ENCODE measurements around the gene QRICH2. TPM values are rescaled to one million over a fixed set of nuclear protein-coding genes. Genes with fewer than 3 reads are reported as not detected.

The QRICH2 gene
- total and polyA plus RNA-seq, 10 of the 15 experiments (the other 5 are each of a cell fraction or from before 2014, with no cell fraction given): 0.04 to 0.72 (median 0.25) TPM

DNA sequence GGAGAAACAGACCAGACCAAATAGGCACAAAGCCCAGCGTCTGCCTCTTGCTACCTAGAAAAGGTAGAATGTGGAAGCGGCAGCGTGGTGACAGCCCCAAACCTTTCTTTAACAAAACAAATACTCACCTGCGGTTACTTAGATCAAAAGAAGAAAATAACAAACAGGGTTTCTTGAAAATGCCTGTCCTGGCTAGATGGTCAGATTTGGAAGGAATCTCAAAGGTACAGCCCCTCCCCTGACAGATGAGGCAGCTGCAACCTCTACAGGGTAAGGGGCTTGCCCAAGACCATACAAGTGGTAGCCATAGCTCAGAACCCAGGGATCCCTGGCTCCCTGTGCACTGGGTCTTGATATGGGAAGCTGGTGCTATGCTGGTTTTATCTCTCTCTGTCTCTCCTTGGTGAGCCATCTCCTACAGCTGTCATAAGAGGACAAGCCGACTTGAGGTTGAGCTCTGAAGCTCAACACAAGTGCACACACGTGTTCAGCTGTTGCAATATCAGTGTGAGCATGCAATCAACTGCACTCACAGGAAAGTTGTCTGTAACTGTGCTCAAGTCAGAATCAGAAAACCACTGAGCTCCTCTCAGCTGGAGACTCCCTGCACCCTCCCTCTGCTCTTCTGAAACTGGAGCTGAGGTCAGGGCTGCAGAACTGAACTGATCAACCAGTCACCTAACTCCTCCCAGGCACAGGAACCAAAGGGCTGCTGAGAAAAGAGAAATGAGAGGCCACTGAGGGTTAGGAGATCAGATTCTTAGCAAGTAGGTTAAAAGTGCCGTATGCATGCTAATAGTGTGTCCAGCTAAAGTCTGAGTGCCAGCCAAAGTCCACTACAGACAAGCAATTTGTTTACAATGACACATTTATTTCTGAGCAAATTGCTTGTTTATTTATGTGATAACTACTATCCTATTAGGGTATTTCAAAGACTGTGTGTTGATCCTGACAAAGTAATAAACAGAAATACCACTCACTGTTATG is 61.7 kb downstream of the QRICH2 start (continued):
- TF ChIP-seq, protein P1, sequence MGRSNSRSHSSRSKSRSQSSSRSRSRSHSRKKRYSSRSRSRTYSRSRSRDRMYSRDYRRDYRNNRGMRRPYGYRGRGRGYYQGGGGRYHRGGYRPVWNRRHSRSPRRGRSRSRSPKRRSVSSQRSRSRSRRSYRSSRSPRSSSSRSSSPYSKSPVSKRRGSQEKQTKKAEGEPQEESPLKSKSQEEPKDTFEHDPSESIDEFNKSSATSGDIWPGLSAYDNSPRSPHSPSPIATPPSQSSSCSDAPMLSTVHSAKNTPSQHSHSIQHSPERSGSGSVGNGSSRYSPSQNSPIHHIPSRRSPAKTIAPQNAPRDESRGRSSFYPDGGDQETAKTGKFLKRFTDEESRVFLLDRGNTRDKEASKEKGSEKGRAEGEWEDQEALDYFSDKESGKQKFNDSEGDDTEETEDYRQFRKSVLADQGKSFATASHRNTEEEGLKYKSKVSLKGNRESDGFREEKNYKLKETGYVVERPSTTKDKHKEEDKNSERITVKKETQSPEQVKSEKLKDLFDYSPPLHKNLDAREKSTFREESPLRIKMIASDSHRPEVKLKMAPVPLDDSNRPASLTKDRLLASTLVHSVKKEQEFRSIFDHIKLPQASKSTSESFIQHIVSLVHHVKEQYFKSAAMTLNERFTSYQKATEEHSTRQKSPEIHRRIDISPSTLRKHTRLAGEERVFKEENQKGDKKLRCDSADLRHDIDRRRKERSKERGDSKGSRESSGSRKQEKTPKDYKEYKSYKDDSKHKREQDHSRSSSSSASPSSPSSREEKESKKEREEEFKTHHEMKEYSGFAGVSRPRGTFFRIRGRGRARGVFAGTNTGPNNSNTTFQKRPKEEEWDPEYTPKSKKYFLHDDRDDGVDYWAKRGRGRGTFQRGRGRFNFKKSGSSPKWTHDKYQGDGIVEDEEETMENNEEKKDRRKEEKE (IDR thresholded peaks at IDR 0.05): no peak
- TF ChIP-seq HSF1 (IDR thresholded peaks at IDR 0.05; ENCODE audit: low read depth, low read length): no peak
- TF ChIP-seq MTA2 (IDR thresholded peaks at IDR 0.05; ENCODE audit: low read depth): peak; percentile 54
- TF ChIP-seq ZZZ3 (IDR thresholded peaks at IDR 0.05; ENCODE audit: control insufficient read depth, insufficient read length, low read depth): no peak
- peak in 1 of 2 experiments; percentile 62; a peak in 1 of 4 replicates for TF ChIP-seq SRF (IDR thresholded peaks at IDR 0.05; ENCODE audit: low read depth in 2 of 2, low read length in 2 of 2)
- TF ChIP-seq MEF2B (IDR thresholded peaks at IDR 0.05; ENCODE audit: partially characterized antibody, poor library complexity, severe bottlenecking): peak; percentile 71
- TF ChIP-seq FOXM1 (IDR thresholded peaks at IDR 0.05; ENCODE audit: low read depth, low read length): peak; percentile 76
- TF ChIP-seq, protein P2, sequence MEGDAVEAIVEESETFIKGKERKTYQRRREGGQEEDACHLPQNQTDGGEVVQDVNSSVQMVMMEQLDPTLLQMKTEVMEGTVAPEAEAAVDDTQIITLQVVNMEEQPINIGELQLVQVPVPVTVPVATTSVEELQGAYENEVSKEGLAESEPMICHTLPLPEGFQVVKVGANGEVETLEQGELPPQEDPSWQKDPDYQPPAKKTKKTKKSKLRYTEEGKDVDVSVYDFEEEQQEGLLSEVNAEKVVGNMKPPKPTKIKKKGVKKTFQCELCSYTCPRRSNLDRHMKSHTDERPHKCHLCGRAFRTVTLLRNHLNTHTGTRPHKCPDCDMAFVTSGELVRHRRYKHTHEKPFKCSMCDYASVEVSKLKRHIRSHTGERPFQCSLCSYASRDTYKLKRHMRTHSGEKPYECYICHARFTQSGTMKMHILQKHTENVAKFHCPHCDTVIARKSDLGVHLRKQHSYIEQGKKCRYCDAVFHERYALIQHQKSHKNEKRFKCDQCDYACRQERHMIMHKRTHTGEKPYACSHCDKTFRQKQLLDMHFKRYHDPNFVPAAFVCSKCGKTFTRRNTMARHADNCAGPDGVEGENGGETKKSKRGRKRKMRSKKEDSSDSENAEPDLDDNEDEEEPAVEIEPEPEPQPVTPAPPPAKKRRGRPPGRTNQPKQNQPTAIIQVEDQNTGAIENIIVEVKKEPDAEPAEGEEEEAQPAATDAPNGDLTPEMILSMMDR (IDR thresholded peaks at IDR 0.05 in 2 of 3, conservative IDR thresholded peaks at IDR 0.05 in 1 of 3; ENCODE audit: control insufficient read depth in 2 of 3, extremely low read depth in 1 of 3, insufficient read depth in 1 of 3, low read depth in 3 of 3, low read length in 3 of 3): no peak
- TF ChIP-seq, protein P3, sequence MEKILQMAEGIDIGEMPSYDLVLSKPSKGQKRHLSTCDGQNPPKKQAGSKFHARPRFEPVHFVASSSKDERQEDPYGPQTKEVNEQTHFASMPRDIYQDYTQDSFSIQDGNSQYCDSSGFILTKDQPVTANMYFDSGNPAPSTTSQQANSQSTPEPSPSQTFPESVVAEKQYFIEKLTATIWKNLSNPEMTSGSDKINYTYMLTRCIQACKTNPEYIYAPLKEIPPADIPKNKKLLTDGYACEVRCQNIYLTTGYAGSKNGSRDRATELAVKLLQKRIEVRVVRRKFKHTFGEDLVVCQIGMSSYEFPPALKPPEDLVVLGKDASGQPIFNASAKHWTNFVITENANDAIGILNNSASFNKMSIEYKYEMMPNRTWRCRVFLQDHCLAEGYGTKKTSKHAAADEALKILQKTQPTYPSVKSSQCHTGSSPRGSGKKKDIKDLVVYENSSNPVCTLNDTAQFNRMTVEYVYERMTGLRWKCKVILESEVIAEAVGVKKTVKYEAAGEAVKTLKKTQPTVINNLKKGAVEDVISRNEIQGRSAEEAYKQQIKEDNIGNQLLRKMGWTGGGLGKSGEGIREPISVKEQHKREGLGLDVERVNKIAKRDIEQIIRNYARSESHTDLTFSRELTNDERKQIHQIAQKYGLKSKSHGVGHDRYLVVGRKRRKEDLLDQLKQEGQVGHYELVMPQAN (conservative IDR thresholded peaks at IDR 0.05): peak; percentile 32; the same call in 1 of the 2 replicates
- TF ChIP-seq SP1 (IDR thresholded peaks at IDR 0.05; ENCODE audit: low read depth, low read length): peak; percentile 67
- no peak for TF ChIP-seq ZSCAN29 (IDR thresholded peaks at IDR 0.05)
- TF ChIP-seq, protein P4, sequence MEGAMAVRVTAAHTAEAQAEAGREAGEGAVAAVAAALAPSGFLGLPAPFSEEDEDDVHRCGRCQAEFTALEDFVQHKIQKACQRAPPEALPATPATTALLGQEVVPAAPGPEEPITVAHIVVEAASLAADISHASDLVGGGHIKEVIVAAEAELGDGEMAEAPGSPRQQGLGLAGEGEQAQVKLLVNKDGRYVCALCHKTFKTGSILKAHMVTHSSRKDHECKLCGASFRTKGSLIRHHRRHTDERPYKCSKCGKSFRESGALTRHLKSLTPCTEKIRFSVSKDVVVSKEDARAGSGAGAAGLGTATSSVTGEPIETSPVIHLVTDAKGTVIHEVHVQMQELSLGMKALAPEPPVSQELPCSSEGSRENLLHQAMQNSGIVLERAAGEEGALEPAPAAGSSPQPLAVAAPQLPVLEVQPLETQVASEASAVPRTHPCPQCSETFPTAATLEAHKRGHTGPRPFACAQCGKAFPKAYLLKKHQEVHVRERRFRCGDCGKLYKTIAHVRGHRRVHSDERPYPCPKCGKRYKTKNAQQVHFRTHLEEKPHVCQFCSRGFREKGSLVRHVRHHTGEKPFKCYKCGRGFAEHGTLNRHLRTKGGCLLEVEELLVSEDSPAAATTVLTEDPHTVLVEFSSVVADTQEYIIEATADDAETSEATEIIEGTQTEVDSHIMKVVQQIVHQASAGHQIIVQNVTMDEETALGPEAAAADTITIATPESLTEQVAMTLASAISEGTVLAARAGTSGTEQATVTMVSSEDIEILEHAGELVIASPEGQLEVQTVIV (IDR thresholded peaks at IDR 0.05; ENCODE audit: borderline replicate concordance, partially characterized antibody): no peak
- peak; percentile 60; the same call in 1 of the 2 replicates for TF ChIP-seq TARDBP (IDR thresholded peaks at IDR 0.05; ENCODE audit: borderline replicate concordance)
- no peak for TF ChIP-seq FOS (IDR thresholded peaks at IDR 0.05; ENCODE audit: borderline replicate concordance, extremely low read depth, insufficient read length)
- TF ChIP-seq NBN (IDR thresholded peaks at IDR 0.05): peak; percentile 87
